Smooth muscle cell (in vitro differentiated cells): ENCODE data around the gene TNIK. TPM values are rescaled to one million over a fixed set of nuclear protein-coding genes. Genes with fewer than 3 reads are reported as not detected.

Source experiments
- DNase-seq: peaks from one replicate; lab custom pipeline; 2025; ENCODE audit not compliant: unreplicated experiment; lab: John Stamatoyannopoulos, UW
- H2AFZ ChIP-seq: fragments of 200-600 bp; sonication (generic); 2 replicates; pipeline ENCODE4 v1.6.0; 2016; ENCODE audit warnings: antibody characterized with exemption, low read depth, mild to moderate bottlenecking
- H3F3A ChIP-seq: fragments of 200-600 bp; sonication (generic); 2 replicates; pipeline ENCODE4 v1.6.0; 2017; ENCODE audit warnings: antibody characterized with exemption, low read depth
- H3K27ac ChIP-seq: fragments of 200-600 bp; sonication (generic); 2 replicates; pipeline ENCODE4 v1.5.1; 2016; ENCODE audit warnings: low read depth, mild to moderate bottlenecking
- H3K27me3 ChIP-seq: fragments of 200-600 bp; sonication (generic); 2 replicates; pipeline ENCODE4 v1.6.1; 2016; ENCODE audit warnings: low read depth, mild to moderate bottlenecking
- H3K36me3 ChIP-seq: fragments of 200-600 bp; sonication (generic); 2 replicates; pipeline ENCODE4 v1.5.1; 2016; ENCODE audit warnings: low read depth
- H3K4me1 ChIP-seq: fragments of 200-600 bp; sonication (generic); 2 replicates; pipeline ENCODE4 v1.5.1; 2016; ENCODE audit warnings: low read depth
- H3K4me2 ChIP-seq: fragments of 200-600 bp; sonication (generic); 2 replicates; pipeline ENCODE4 v1.6.0; 2016; ENCODE audit warnings: mild to moderate bottlenecking
- H3K4me3 ChIP-seq: fragments of 200-600 bp; sonication (generic); 2 replicates; pipeline ENCODE4 v1.5.1; 2016; ENCODE audit warnings: mild to moderate bottlenecking
- H3K79me2 ChIP-seq: fragments of 200-600 bp; sonication (generic); 2 replicates; pipeline ENCODE4 v1.6.0; 2016; ENCODE audit warnings: low read depth, mild to moderate bottlenecking
- H3K9ac ChIP-seq: fragments of 200-600 bp; sonication (generic); 2 replicates; pipeline ENCODE4 v1.6.0; 2016; ENCODE audit warnings: low read depth
- H3K9me3 ChIP-seq: fragments of 200-600 bp; sonication (generic); replicated peaks from 2 replicates; pipeline ENCODE4 v1.5.1; 2016; ENCODE audit warnings: low read depth
- H4K20me1 ChIP-seq: fragments of 200-600 bp; sonication (generic); 2 replicates; pipeline ENCODE4 v1.6.0; 2016; ENCODE audit warnings: low read depth
- WGBS: methylation state at CpG from one replicate; pipeline ENCODE4 v1.1.7; 2016; ENCODE audit warnings: low lambda C conversion rate; 5-methylcytosine and 5-hydroxymethylcytosine counted together
- polyA plus RNA-seq: library from polyadenylated mRNA; unstranded; fragments of >200 nt; fragmentation: Nextera tagmentation; extraction: Ambion mirVana; gene quantifications from 2 replicates; pipeline ENCODE4 v1.2.1, GENCODE V29; 2016
- total RNA-seq: library from RNA; depleted of rRNA; stranded (reverse); fragments of >200 nt; gene quantifications from 2 replicates; pipeline ENCODE4 v1.2.3, GENCODE V29; 2014
- TF ChIP-seq, protein P1 (sequence below): fragments of 200-600 bp; sonication (generic); IDR thresholded peaks from 2 replicates; pipeline ENCODE4 v1.5.1; 2017; ENCODE audit warnings: borderline replicate concordance, mild to moderate bottlenecking, antibody characterized with exemption; ENCODE audit not compliant: insufficient read depth, poor library complexity, severe bottlenecking

The TNIK gene
- total and polyA plus RNA-seq, 2 experiments from 2014 or later, result 10.4 to 12.5 TPM

DNA sequence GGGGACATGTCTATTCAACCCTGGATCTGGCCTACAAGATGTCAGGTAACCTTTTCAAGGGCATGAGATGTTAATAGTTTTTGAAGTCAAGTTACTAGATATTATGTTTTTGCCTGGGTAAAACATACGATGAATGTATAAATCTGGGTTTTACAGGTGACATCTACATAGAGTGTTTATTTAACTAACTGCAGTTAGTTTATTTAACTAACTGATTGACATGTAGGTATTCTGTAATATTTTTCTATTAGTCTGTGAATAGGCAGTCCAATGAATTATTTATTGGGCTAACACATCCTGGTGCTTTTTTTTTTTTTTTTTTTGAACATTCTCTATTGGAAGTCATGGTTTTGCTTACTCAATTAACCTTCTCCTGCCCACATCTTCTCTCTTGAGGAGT is 38.7 kb upstream of the TNIK start:
- H3K27me3 ChIP-seq, result no peaks in the 10 kb centered on the region
- no peak overlapping the region for H2AFZ ChIP-seq
- H3K36me3 ChIP-seq, result no peaks in the 10 kb centered on the region
- H3K27ac ChIP-seq, result no peak overlapping the region
- DNase-seq, result no peak
- 88% methylated on average over 1 of the region's 1 CpG for WGBS
- TF ChIP-seq, protein P1, sequence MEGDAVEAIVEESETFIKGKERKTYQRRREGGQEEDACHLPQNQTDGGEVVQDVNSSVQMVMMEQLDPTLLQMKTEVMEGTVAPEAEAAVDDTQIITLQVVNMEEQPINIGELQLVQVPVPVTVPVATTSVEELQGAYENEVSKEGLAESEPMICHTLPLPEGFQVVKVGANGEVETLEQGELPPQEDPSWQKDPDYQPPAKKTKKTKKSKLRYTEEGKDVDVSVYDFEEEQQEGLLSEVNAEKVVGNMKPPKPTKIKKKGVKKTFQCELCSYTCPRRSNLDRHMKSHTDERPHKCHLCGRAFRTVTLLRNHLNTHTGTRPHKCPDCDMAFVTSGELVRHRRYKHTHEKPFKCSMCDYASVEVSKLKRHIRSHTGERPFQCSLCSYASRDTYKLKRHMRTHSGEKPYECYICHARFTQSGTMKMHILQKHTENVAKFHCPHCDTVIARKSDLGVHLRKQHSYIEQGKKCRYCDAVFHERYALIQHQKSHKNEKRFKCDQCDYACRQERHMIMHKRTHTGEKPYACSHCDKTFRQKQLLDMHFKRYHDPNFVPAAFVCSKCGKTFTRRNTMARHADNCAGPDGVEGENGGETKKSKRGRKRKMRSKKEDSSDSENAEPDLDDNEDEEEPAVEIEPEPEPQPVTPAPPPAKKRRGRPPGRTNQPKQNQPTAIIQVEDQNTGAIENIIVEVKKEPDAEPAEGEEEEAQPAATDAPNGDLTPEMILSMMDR, result no peak
- no peaks in the 10 kb centered on the region for H3K9me3 ChIP-seq
- H3K79me2 ChIP-seq, result no peaks in the 10 kb centered on the region
- no peak overlapping the region for H3K4me3 ChIP-seq
- H3K4me2 ChIP-seq, result no peak overlapping the region
- no peaks in the 10 kb centered on the region for H3K4me1 ChIP-seq
- H3F3A ChIP-seq, result no peaks in the 10 kb centered on the region
- H4K20me1 ChIP-seq, result no peaks in the 10 kb centered on the region
- H3K9ac ChIP-seq, result no peak overlapping the region

DNA sequence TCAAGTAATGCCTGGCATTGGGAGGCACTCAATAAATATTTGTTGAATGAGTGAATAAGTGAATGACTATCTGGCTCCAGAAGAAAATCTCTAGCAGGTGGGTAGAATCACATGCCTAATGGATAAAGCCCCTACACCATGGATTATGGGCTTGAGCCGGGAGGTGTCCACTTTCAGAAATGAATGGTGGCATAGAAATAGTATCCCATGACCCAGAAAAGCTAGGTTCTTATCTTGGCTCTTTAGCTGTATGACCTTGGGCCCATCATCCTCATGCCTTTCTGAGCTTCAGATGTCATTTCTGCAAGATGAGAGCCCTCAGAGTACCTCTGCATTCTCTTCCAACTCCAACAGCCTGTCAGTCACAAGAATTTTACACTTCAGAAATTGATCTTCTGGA is 37.3 kb upstream of the TNIK start:
- Histone ChIP-seq H3F3A (no peaks in the 10 kb centered on the region), H3K27me3 (no peaks in the 10 kb centered on the region), H3K27ac (no peak overlapping the region), H3K4me2 (no peak overlapping the region), H3K4me1 (no peaks in the 10 kb centered on the region), H3K9me3 (no peaks in the 10 kb centered on the region), H3K4me3 (no peak overlapping the region), H3K79me2 (no peaks in the 10 kb centered on the region), H4K20me1 (no peaks in the 10 kb centered on the region), H3K36me3 (no peaks in the 10 kb centered on the region), H3K9ac (no peak overlapping the region), H2AFZ (no peak overlapping the region)
- TF ChIP-seq, protein P1, result no peak
- DNase-seq, result no peak
- 94% methylated on average over 1 of the region's 1 CpG for WGBS

DNA sequence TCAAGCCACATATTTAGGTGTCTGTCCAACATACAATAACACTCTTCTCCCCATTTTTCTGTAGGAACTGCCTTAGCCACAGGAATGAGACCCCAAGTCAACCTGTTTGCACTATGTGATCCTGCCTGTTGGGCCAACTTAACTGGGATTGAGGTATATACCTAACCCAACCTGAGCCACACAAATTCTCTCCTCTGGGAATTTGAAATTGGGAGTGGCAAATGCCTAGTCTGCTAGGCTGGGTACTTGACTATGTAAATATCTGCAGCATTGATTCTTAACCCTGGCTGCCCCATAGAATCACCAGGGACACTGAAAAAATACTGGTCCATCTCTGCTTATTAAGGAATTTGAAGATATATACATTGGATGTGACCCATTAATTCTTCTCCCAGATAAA is 35.2 kb upstream of the TNIK start:
- Histone ChIP-seq H3F3A (no peaks in the 10 kb centered on the region), H4K20me1 (no peaks in the 10 kb centered on the region), H3K4me1 (no peaks in the 10 kb centered on the region), H2AFZ (no peak overlapping the region), H3K36me3 (no peaks in the 10 kb centered on the region), H3K79me2 (no peaks in the 10 kb centered on the region), H3K4me3 (no peak overlapping the region), H3K27ac (no peak overlapping the region), H3K9ac (no peak overlapping the region), H3K27me3 (no peaks in the 10 kb centered on the region), H3K9me3 (no peaks in the 10 kb centered on the region), H3K4me2 (no peak overlapping the region)
- TF ChIP-seq, protein P1, result no peak
- no peak for DNase-seq

DNA sequence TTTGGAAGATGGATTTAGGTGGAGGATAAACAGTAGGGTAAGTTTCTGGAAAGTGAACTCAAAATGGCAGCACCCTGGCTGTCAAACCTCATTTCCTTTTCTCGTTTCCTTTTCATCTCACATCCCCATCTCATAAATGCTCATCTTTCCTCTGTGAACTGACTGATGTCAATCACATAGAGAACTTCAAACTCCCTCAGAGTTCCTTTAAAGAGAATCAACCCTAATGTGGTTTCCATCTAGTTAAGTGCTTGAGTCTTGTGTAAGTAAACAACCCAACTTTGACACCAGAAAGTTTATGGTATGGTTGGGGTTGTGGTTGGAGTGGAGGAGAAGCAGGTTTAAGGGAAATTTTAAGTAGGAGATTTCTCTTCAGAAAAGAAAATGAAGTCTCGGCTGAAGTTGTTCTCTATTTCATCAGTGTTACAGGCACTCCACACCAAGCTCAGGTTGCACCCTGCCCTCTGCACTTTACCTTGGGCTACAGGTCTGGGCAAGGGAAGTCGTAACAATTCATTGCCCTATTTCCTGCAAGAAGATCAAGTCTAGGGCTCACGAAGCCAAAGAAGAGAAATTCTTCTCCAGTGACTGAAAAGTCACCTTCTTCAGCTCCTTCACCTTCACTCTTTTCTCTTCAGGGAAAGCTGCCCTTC is 34.4 kb upstream of the TNIK start:
- no peaks in the 10 kb centered on the region for H3K79me2 ChIP-seq
- H3K9me3 ChIP-seq, result no peaks in the 10 kb centered on the region
- no peaks in the 10 kb centered on the region for H3K36me3 ChIP-seq
- H3K4me2 ChIP-seq, result no peak overlapping the region
- H3K4me1 ChIP-seq, result no peaks in the 10 kb centered on the region
- no peaks in the 10 kb centered on the region for H4K20me1 ChIP-seq
- no peak overlapping the region for H3K4me3 ChIP-seq
- H3F3A ChIP-seq, result no peaks in the 10 kb centered on the region
- H3K9ac ChIP-seq, result no peak overlapping the region
- H3K27me3 ChIP-seq, result no peaks in the 10 kb centered on the region
- 81% methylated on average over 4 of the region's 4 CpGs for WGBS
- no peak overlapping the region for H3K27ac ChIP-seq
- TF ChIP-seq, protein P1, result no peak
- no peak for DNase-seq
- no peak overlapping the region for H2AFZ ChIP-seq
